COLO829 (cell line): ENCODE measurements around the gene TMEM207.
A peak's percentile ranks its signal among the peaks of the same experiment; 100 is the strongest.
"Not testable (repeated sequence)": the region's sequence is repeated elsewhere in the genome, so short reads cannot be mapped to it uniquely, and the experiment has no call there.

Experiments used
- DNase-seq: peaks from one replicate; pipeline ENCODE4 v3.0.0; 2012; ENCODE audit warnings: low spot score

Gene TMEM207

GRCh38 chr3:190449801-190450200 lies at the start of gene TMEM207:
TSS of gene TMEM207 (minus strand) at chr3:190449901. CDS start at chr3:190449809, 92 bp downstream.
- DNase-seq = no peak

DNA sequence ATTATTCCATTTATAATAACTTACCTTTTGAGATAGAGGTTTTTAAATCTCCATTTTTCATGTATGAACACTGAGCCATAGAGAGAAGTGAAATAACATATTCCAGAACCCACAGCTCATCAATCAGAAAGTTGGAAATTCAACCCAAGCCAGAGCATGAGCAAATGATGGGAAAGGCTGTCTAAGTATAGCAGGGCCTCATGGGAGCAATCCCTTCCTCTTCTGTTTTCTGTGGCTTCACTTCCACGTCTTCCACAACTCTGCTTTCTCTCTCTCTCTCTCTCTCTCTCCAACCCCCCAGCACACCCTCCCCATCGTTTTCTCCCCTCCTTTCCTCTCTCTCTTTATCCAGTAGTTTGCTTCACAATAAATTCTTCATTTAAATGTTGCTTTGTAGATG lies 49.4 kb upstream of the TMEM207 start:
- no peak for DNase-seq

GRCh38 chr3:190498293-190498692 lies 48.6 kb upstream of the TMEM207 start:
- DNase-seq = no peak

DNA sequence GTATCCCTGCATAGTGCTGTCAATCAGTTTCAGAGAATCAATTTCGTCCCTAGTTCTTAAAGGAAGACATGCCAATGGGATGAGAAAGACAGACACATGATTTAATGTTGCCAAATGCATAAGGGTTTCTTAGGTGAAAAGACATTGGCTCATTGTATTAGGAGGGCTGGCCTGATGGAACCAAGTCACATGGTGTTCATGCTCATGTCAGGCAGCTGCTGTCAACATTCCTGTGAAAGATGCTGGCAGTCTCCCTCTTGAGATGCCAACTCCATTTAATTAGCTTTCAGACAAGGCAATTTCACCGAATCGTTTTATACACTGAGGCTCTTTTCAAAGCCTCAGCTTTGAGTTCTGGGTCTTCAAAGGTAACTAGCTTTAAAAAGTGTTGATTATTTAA lies 48.1 kb upstream of the TMEM207 start:
- peak; percentile 94 for DNase-seq

DNA sequence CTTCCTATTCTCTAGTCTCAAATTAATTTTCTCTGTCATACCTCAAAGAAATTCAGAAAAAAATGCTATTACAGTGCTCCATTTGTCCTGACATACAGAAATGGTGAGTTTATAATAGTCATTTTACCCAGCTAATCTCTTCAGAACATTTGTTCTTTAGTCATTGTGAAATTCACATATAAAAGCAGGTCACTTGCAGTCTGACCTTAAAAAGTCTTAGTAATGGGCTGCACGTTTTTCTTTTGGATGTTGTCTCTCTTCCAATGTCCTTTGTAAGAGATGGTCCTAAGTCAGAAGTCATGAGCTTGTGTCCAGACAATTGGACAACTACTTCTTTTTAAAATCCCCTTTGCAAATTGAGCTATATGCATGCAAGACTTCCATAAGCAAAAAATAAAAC lies 47.2 kb upstream of the TMEM207 start:
- DNase-seq = no peak

DNA sequence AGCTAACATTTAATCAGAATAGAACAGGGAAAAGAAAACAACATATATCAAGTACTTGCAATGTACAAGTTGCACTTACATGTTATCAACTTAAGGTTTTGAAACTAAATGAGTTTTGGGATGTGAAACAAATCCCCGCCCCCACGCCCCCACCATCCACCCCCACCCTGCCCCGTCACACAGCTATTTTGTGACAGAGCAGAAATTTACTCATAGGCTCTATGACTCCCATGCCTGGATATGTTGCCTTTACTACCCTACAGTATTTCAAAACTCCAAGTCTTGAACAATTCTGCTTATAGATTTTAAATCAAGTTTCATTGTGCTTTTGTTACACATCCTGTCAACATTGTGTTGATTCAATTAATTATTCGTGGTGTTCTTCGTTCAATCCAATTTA lies 46.1 kb upstream of the TMEM207 start:
- DNase-seq = no peak

- no peak for DNase-seq
These were observed 45.7 kb upstream of the TMEM207 start for GRCh38 chr3:190495354-190495753.

GRCh38 chr3:190494907-190495306 lies 45.2 kb upstream of the TMEM207 start:
- DNase-seq = no peak

GRCh38 chr3:190492966-190493365 lies 43.3 kb upstream of the TMEM207 start:
- DNase-seq = no peak

- no peak for DNase-seq
These were observed 42.4 kb upstream of the TMEM207 start for GRCh38 chr3:190492129-190492528.

DNA sequence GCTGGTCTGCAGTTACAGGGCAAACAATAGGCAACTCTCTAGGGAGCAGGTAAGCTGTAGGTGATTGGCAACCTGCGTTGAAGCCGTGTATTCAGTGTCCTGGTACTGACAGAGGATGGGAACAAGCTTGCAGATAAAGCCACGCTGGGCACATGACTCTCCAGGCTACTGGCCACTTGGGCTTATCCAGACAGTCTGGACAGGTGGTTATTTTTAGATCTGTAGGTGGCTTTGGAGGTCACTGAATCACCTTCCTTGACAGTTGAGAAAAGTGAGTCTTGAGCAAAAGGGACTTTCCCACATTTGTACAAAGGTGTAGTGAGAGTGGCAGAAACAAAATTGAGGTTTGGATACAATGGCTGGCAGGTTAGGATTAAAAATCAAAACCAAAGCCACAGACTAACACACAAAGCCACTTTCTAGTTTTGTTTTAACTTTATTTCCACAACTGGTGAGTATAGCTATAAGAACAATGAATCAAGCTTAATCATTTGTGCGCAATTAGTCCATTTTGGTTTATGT lies 41.9 kb upstream of the TMEM207 start:
- DNase-seq = no peak

DNA sequence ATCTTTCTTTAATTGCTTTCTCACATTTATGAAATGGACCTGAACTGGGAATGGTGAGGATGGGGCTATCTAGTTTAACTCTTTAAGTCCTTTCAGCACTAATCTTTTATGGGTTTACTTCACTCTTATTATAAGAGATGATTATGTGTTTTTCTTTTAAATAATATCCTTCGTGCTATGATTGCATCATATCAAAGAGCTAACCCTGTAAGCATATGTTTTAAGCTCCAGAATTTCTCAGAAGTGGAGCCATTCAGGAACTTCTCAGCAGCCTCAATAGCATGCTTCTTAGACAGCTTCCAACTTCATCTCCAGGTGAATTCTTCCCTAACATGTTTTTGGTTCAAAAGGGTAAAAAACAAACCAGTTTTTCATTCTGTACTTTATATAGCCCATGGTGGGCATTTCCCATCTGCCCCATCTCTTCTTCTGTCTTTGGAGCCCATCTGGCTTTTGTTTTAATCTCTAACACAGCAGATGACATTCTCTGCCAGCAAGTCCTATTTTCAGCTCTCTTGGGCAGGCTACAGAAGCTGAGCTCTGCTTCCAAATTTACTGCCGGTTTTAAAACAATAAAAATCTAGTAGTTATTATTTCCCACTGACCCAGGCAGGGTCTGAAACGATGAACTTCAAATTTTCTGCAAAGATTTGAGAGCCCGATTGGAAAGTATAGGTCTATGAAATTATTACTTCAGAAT lies 37.4 kb upstream of the TMEM207 start:
- no peak for DNase-seq

DNA sequence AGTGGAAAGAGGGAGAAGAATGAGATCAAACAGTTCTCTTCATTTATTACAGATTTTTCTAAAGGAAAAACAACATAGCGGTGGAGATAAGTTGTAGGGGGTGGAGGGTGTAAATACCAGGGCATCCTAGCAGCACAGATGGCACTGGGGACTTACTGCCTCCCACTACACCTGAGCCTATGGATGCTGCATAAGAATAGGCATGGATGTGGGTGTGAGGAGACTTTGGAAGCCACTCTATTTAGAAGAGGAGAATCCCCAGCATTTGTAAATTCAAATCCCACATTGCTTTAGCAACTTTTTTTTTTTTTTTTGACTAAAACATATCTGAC lies 36.8 kb upstream of the TMEM207 start:
- DNase-seq = no peak

- DNase-seq = no peak
These were observed 36.3 kb upstream of the TMEM207 start for GRCh38 chr3:190485830-190486532.

GRCh38 chr3:190481779-190482178 lies 32.1 kb upstream of the TMEM207 start:
- no peak for DNase-seq

DNA sequence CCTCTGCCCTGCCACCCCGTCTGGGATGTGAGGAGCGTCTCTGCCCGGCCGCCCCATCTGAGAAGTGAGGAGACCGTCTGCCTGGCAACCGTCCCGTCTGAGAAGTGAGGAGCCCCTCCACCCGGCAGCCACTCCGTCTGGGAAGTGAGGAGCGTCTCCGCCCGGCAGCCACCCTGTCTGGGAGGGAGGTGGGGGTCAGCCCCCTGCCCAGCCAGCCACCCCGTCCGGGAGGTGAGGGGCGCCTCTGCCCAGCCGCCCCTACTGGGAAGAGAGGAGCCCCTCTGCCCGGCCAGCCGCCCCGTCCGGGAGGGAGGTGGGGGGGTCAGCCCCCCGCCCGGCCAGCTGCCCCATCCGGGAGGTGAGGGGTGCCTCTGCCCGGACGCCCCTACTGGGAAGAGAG lies 23.6 kb upstream of the TMEM207 start:
- DNase-seq = not testable (repeated sequence)

- no peak for DNase-seq
These were observed 18.2 kb upstream of the TMEM207 start for GRCh38 chr3:190467922-190468321.

GRCh38 chr3:190458040-190458439 lies 8.3 kb upstream of the TMEM207 start:
- DNase-seq = peak; percentile 71

- DNase-seq = no peak
These were observed 7.1 kb upstream of the TMEM207 start for GRCh38 chr3:190456770-190457169.

DNA sequence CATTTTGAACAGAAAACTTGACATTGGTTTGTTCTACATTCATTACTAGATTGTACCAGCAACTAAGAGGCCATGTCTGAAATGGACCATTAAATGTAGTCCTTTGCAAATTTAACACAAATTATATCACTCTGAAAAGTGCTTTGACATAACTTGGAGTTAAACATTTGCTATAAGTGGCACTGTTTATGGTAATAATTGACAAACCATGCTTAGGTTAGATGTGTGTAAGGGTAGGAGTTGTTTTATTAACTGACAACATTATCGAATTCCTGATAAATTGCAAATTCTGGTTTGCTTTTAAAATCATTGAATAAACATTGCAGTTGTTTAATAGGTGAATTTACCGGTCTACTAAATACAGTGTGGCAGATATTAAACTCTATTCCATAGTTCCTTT lies 6.1 kb upstream of the TMEM207 start:
- no peak for DNase-seq

DNA sequence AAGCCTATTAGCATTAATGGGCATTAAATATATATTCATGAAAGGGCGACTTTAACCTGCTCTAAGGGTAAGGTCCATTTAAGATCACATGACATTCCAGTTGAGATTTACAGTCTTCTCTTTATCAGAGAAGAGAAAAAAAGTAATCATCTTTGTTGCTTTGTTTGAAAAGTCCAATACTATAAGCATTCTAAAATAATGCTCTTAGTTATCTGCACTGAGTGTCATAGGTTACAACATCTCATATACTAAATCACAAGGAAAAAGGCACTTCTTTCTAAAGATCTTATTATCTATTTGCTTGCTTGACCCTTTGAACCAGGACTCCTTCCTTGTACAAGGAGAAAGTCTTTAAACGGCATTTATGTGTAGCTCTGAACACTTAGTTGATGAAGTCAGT lies 1.4 kb downstream of the TMEM207 start:
- DNase-seq = no peak

DNA sequence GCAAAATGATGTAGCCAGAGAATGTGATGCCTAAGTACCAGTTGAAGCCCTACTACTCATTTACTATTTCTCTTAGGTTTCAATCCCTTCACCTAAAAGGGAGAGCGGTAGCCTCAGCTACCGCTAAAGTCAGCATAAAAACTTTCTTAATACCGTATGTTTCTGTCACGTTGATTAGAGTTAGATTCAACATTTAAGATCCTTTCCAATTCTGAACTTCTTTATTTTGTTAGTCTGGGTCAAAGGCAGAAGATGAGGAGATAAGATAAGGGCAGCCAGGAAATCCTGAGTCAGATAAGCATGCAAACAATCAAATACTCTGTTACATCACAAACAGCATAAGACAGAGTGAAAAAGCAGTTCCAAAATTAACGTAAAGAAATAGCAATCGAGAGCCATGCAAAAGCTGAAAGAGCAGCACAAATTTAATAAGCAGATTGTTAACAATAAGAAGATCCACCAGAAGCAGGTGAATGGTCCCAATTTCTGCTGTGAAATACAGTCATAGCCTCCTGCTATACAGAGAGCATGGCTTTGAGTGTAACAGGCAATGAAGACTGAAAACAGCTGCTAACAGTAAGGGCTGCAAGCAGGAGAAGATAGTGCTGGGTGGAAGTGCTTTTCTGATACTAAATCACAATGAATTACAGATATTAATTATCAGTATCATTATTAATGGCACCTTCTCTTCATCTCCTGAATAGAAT lies 3.0 kb downstream of the TMEM207 start:
- DNase-seq = peak; percentile 43

- DNase-seq = peak; percentile 64
These were observed 5.0 kb downstream of the TMEM207 start for GRCh38 chr3:190444576-190445145.
